Measurements from ENCODE around the gene ODC1.

DNA sequence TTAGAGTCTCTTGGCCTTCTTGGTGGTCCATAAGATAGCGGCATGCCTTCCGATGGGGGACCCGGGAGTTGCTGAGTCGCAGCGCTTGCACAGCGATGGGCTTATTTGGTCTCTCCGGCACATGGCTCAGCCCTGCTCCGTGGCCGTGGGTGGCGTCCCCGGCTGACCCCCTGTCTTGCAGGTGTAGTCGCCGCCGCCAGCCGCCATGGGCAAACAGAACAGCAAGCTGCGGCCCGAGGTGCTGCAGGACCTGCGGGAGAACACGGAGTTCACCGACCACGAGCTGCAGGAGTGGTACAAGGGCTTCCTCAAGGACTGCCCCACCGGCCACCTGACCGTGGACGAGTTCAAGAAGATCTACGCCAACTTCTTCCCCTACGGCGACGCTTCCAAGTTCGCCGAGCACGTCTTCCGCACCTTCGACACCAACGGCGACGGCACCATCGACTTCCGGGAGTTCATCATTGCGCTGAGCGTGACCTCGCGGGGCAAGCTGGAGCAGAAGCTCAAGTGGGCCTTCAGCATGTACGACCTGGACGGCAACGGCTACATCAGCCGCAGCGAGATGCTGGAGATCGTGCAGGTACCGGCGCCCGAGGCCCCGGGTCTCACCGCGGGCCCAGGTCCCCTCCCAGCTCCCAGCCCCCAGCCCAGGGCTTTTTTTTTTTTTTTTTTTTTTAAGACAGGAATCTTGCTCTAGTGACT, 28.4 kb downstream of the ODC1 start:
- TF ChIP-seq POLR2A (IDR thresholded peaks at IDR 0.05; ENCODE audit: low read length) (no peak), GATA1 (IDR thresholded peaks at IDR 0.05; ENCODE audit: low read depth, low read length) (no peak)

Data from erythroblast (primary cell).